GM23248 (cell line): Measurements from ENCODE around the gene IL19.

Experiments used
- EZH2 ChIP-seq: fragments of 200-600 bp; sonication (generic); IDR thresholded peaks from 2 replicates; pipeline ENCODE4 v1.6.1; 2018; ENCODE audit warnings: antibody characterized with exemption, mild to moderate bottlenecking; ENCODE audit not compliant: insufficient read depth, poor library complexity, severe bottlenecking
- EZH2phosphoT487 ChIP-seq: fragments of 200-600 bp; sonication (generic); IDR thresholded peaks from 2 replicates; pipeline ENCODE4 v1.6.1; 2018; ENCODE audit warnings: antibody characterized with exemption, moderate library complexity, mild to moderate bottlenecking, low read depth; ENCODE audit not compliant: insufficient read depth

DNA sequence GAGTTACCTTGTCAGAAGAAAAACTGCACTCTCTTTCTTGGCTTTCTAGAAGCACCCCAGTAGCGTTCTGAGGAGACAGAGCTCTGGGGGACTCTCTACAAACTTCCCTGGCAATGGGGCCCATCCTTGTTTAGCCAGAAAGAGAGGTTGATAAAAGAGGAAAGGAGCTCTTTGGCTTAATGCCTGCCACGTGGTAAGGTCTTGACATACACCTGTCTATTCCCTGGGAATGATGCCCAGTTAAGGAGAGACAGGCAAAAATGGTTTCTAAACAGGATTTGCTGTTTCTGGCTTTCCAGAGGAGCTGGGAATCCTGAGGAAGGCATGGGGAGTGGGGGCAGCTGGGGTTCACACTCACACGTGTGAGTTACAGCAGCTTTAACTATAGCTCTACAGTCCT, 64.6 kb downstream of the IL19 start:
- no peak for TF ChIP-seq EZH2
- TF ChIP-seq EZH2phosphoT487, result no peak
